MM.1S (cell line): ENCODE measurements around the gene BCL3.

Experiments
- DNase-seq: peaks from one replicate; pipeline ENCODE4 v3.0.0-alpha.2; 2015
- H2AFZ ChIP-seq: fragments of 300-600 bp; sonication (generic); 2 replicates; pipeline ENCODE4 v1.6.0; 2016; ENCODE audit warnings: antibody characterized with exemption, low read length
- H3F3A ChIP-seq: fragments of 300-600 bp; sonication (generic); 2 replicates; pipeline ENCODE4 v1.6.1; 2016; ENCODE audit warnings: mild to moderate bottlenecking, antibody characterized with exemption, low read length, moderate library complexity, mixed read lengths; ENCODE audit not compliant: insufficient read depth
- H3K27ac ChIP-seq: fragments of 300-600 bp; sonication (generic); 2 replicates; pipeline ENCODE4 v1.5.1; 2016; ENCODE audit warnings: mild to moderate bottlenecking, low read length
- H3K27me3 ChIP-seq: fragments of 300-600 bp; sonication (generic); replicated peaks from 2 replicates; pipeline ENCODE4 v1.6.0; 2016; ENCODE audit warnings: low read length; ENCODE audit not compliant: insufficient read depth
- H3K36me3 ChIP-seq: fragments of 300-600 bp; sonication (generic); replicated peaks from 2 replicates; pipeline ENCODE4 v1.6.1; 2016; ENCODE audit warnings: mild to moderate bottlenecking, low read length, mixed read lengths; ENCODE audit not compliant: insufficient read depth
- H3K4me1 ChIP-seq: fragments of 300-600 bp; sonication (generic); 2 replicates; pipeline ENCODE4 v1.6.1; 2016; ENCODE audit warnings: low read length, mixed read lengths
- H3K4me2 ChIP-seq: fragments of 300-600 bp; sonication (generic); 2 replicates; pipeline ENCODE4 v1.6.0; 2016; ENCODE audit warnings: low read depth, low read length
- H3K4me3 ChIP-seq: fragments of 300-600 bp; sonication (generic); 2 replicates; pipeline ENCODE4 v1.5.1; 2016; ENCODE audit warnings: low read length, mixed read lengths
- H3K79me2 ChIP-seq: fragments of 300-600 bp; sonication (generic); 2 replicates; pipeline ENCODE4 v1.6.1; 2016; ENCODE audit warnings: mixed run types, low read length, mixed read lengths
- H3K9ac ChIP-seq: fragments of 300-600 bp; sonication (generic); 2 replicates; pipeline ENCODE4 v1.6.1; 2016; ENCODE audit warnings: low read length, mixed read lengths
- H3K9me2 ChIP-seq: fragments of 300-600 bp; sonication (generic); replicated peaks from 2 replicates; pipeline ENCODE4 v1.6.1; 2016; ENCODE audit warnings: mild to moderate bottlenecking, low read length, mixed read lengths; ENCODE audit not compliant: insufficient read depth
- H3K9me3 ChIP-seq: fragments of 300-600 bp; sonication (generic); replicated peaks from 2 replicates; pipeline ENCODE4 v1.6.1; 2016; ENCODE audit warnings: mild to moderate bottlenecking, low read length, mixed read lengths; ENCODE audit not compliant: insufficient read depth
- H4K20me1 ChIP-seq: fragments of 300-600 bp; sonication (generic); 2 replicates; pipeline ENCODE4 v1.6.1; 2016; ENCODE audit warnings: mild to moderate bottlenecking, low read length, moderate library complexity, mixed read lengths; ENCODE audit not compliant: insufficient read depth
- CTCF ChIP-seq: fragments of 300-600 bp; sonication (generic); IDR thresholded peaks from 2 replicates; pipeline ENCODE4 v1.5.1; 2016; ENCODE audit warnings: antibody characterized with exemption, low read length, mixed read lengths
- EZH2 ChIP-seq: fragments of 300-600 bp; sonication (generic); optimal IDR thresholded peaks from 2 replicates; pipeline ENCODE3; 2017; ENCODE audit warnings: low read depth, mild to moderate bottlenecking, antibody characterized with exemption, low read length, mixed read lengths
- EZH2phosphoT487 ChIP-seq: fragments of 300-600 bp; sonication (generic); IDR thresholded peaks from 2 replicates; pipeline ENCODE4 v1.6.1; 2018; ENCODE audit warnings: antibody characterized with exemption, low read length

Gene BCL3

GRCh38 chr19:44753932-44754749, 5.6 kb downstream of the BCL3 start:
- Histone ChIP-seq H3K36me3 (no peaks in the 10 kb centered on the region), H3K9ac (peak overlapping the region; percentile 96), H3K27me3 (no peaks in the 10 kb centered on the region), H3K9me3 (no peaks in the 10 kb centered on the region), H3F3A (peaks cover 17% of the 10 kb centered on the region), H3K4me3 (peak overlapping the region; percentile 57), H3K4me2 (peak overlapping the region; percentile 99), H3K79me2 (peaks cover 39% of the 10 kb centered on the region), H2AFZ (peak overlapping the region; percentile 32; the same call in 1 of the 2 replicates), H3K4me1 (peaks cover 41% of the 10 kb centered on the region), H3K27ac (peak overlapping the region; percentile 97), H3K9me2 (no peaks in the 10 kb centered on the region), H4K20me1 (no peaks in the 10 kb centered on the region)
- no peak for TF ChIP-seq EZH2phosphoT487
- TF ChIP-seq CTCF = no peak
- TF ChIP-seq EZH2 = no peak
- peak; percentile 85 for DNase-seq

- Histone ChIP-seq H3K4me2 (peak overlapping the region; percentile 99), H4K20me1 (no peaks in the 10 kb centered on the region), H3K9me3 (no peaks in the 10 kb centered on the region), H3K27ac (peak overlapping the region; percentile 97), H3K27me3 (no peaks in the 10 kb centered on the region), H3K36me3 (no peaks in the 10 kb centered on the region), H3K79me2 (peaks cover 34% of the 10 kb centered on the region), H3K4me3 (peak overlapping the region; percentile 57), H3K9ac (peak overlapping the region; percentile 96), H2AFZ (peak overlapping the region; percentile 32; the same call in 1 of the 2 replicates), H3K9me2 (no peaks in the 10 kb centered on the region), H3F3A (peaks cover 17% of the 10 kb centered on the region), H3K4me1 (peaks cover 36% of the 10 kb centered on the region)
- TF ChIP-seq EZH2 (no peak), CTCF (no peak)
- no peak for DNase-seq
Measured at GRCh38 chr19:44754750-44755080, 6.2 kb downstream of the BCL3 start.

- Histone ChIP-seq H3F3A (peaks cover 17% of the 10 kb centered on the region), H3K4me1 (peaks cover 33% of the 10 kb centered on the region), H3K9me2 (no peaks in the 10 kb centered on the region), H3K79me2 (peaks cover 29% of the 10 kb centered on the region), H3K4me2 (peak overlapping the region; percentile 99), H3K9ac (peak overlapping the region; percentile 96; the same call in 1 of the 2 replicates), H3K9me3 (no peaks in the 10 kb centered on the region), H4K20me1 (no peaks in the 10 kb centered on the region), H2AFZ (no peak overlapping the region), H3K36me3 (no peaks in the 10 kb centered on the region), H3K27me3 (no peaks in the 10 kb centered on the region), H3K27ac (no peak overlapping the region; the same call in 1 of the 2 replicates), H3K4me3 (peak overlapping the region; percentile 57)
- TF ChIP-seq EZH2 (no peak), EZH2phosphoT487 (no peak), CTCF (no peak)
- no peak for DNase-seq
Measured at GRCh38 chr19:44755219-44755618, 6.7 kb downstream of the BCL3 start.
